ENCODE results near the gene OR52I1.

The OR52I1 gene, protein sequence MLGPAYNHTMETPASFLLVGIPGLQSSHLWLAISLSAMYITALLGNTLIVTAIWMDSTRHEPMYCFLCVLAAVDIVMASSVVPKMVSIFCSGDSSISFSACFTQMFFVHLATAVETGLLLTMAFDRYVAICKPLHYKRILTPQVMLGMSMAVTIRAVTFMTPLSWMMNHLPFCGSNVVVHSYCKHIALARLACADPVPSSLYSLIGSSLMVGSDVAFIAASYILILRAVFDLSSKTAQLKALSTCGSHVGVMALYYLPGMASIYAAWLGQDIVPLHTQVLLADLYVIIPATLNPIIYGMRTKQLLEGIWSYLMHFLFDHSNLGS

DNA sequence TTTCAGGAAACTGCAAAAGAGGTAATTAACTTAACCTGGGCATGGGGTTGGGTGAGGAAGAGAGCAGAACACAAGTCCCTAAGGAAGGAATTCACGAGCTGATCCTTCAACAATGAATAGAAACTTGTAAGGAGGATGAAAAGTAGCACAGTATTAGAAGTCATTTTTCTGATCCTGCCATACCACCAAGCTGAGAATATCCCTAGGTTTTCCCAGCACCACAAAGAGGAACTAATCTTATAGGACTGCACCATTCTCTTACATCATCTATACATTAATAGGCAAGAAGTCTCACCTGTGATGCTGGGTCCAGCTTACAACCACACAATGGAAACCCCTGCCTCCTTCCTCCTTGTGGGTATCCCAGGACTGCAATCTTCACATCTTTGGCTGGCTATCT is at the start of gene OR52I1:
TSS of gene OR52I1 (plus strand) at position 301 of the 400 bp plus-strand sequence. CDS start at position 301, 0 bp downstream.
- H3K27me3 ChIP-seq (ENCODE audit: control insufficient read depth in 1 of 2, insufficient read depth in 2 of 2, low read length in 2 of 2): no peaks in the 10 kb centered on the region
- H3K9ac ChIP-seq (ENCODE audit: low read depth in 1 of 2, low read length in 2 of 2): no peak within 1 kb of the TSS
- H3K4me1 ChIP-seq (ENCODE audit: control insufficient read depth in 1 of 2, insufficient read depth in 2 of 2, low read length in 2 of 2): no peaks in the 10 kb centered on the region
- no peaks in the 10 kb centered on the region for H3K9me3 ChIP-seq (ENCODE audit: control insufficient read depth in 1 of 2, low read length in 2 of 2)
- no peak within 1 kb of the TSS for H3K4me3 ChIP-seq (ENCODE audit: low read depth in 1 of 2, low read length in 2 of 2)
- peaks cover 4 to 13% of the 10 kb centered on the region in 2 donors for H3K36me3 ChIP-seq (ENCODE audit: control insufficient read depth in 1 of 2, insufficient read depth in 2 of 2, low read length in 2 of 2)
- H3K27ac ChIP-seq (ENCODE audit: low read depth, low read length): no peak within 1 kb of the TSS

DNA sequence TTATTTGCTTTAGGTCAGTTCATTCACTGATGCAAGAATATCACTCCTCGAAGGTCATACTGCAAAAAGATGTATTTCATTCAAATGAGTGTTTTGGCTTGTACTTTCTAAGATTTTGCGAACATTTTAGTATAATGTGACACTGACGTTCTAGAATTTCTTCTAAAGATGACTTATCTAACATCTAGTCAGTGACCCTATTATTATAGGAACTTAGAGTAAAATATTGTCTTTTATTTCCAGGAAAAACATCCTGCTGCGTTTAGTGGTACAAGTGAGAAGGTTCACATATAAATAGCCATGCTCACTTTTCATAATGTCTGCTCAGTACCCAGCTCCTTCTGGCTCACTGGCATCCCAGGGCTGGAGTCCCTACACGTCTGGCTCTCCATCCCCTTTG is 48.9 kb upstream of the OR52I1 start, which contains the start of gene OR52M1:
TSS of gene OR52M1 (plus strand) at position 301 of the 400 bp plus-strand sequence. CDS start at position 301, 0 bp downstream.
- H3K36me3 ChIP-seq (ENCODE audit: control insufficient read depth in 1 of 2, insufficient read depth in 2 of 2, low read length in 2 of 2): no peaks in the 10 kb centered on the region
- H3K9me3 ChIP-seq (ENCODE audit: control insufficient read depth in 1 of 2, low read length in 2 of 2): no peaks in the 10 kb centered on the region
- H3K4me1 ChIP-seq (ENCODE audit: control insufficient read depth in 1 of 2, insufficient read depth in 2 of 2, low read length in 2 of 2): peaks cover 4 to 17% of the 10 kb centered on the region in 2 donors
- H3K27me3 ChIP-seq (ENCODE audit: control insufficient read depth in 1 of 2, insufficient read depth in 2 of 2, low read length in 2 of 2): peaks cover 0 to 7% of the 10 kb centered on the region in 2 donors
- no peak within 1 kb of the TSS for H3K9ac ChIP-seq (ENCODE audit: low read depth in 1 of 2, low read length in 2 of 2)
- H3K27ac ChIP-seq (ENCODE audit: low read depth, low read length): no peak within 1 kb of the TSS
- no peak within 1 kb of the TSS for H3K4me3 ChIP-seq (ENCODE audit: low read depth in 1 of 2, low read length in 2 of 2)

DNA sequence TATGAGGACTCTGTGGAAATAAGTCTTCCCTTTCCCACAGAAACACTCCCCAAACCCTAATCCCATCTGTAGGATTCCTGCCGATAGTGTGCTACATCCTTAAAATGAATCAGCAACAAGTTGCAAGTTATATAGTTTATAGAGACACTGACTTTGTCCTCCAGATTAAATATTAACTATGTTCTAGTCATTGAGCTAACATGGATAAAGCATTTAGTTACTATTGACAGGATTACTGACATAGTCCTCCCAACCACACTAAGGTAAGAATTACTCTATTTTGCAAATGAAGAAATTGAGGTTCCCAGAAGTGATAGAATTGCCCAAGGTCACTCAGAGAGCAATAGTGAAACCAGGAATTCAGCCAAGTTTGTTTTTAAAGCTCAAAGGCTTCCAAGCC is 47.0 kb upstream of the OR52I1 start:
- Histone ChIP-seq H3K9ac (ENCODE audit: low read depth in 1 of 2, low read length in 2 of 2) (no peak overlapping the region), H3K4me3 (ENCODE audit: low read depth in 1 of 2, low read length in 2 of 2) (no peak overlapping the region), H3K4me1 (ENCODE audit: control insufficient read depth in 1 of 2, insufficient read depth in 2 of 2, low read length in 2 of 2) (peaks cover 4 to 17% of the 10 kb centered on the region in 2 donors), H3K27me3 (ENCODE audit: control insufficient read depth in 1 of 2, insufficient read depth in 2 of 2, low read length in 2 of 2) (no peaks in the 10 kb centered on the region), H3K36me3 (ENCODE audit: control insufficient read depth in 1 of 2, insufficient read depth in 2 of 2, low read length in 2 of 2) (no peaks in the 10 kb centered on the region), H3K9me3 (ENCODE audit: control insufficient read depth in 1 of 2, low read length in 2 of 2) (no peaks in the 10 kb centered on the region), H3K27ac (ENCODE audit: low read depth, low read length) (no peak overlapping the region)

DNA sequence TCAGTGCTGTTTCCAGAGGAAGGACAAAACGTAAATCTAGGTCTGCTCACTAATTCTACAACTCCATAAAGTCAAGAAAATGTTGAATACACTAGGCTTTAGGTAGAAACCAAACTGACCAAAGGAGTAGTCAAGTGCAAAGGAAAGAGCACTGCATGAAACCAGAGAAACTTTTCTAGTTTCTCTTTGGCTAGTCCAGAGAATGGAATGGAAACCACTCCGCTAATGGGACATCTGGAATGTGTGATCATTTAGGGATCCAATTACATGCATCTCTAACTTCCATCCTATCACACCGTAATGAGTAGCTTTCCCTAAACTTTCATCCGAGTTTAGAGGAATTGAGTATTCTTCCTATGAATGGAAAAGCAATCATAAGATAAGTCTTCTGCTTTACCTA is 46.4 kb upstream of the OR52I1 start:
- no peak overlapping the region for H3K9ac ChIP-seq (ENCODE audit: low read depth in 1 of 2, low read length in 2 of 2)
- H3K4me3 ChIP-seq (ENCODE audit: low read depth in 1 of 2, low read length in 2 of 2): no peak overlapping the region
- H3K9me3 ChIP-seq (ENCODE audit: control insufficient read depth in 1 of 2, low read length in 2 of 2): no peaks in the 10 kb centered on the region
- no peaks in the 10 kb centered on the region for H3K36me3 ChIP-seq (ENCODE audit: control insufficient read depth in 1 of 2, insufficient read depth in 2 of 2, low read length in 2 of 2)
- no peak overlapping the region for H3K27ac ChIP-seq (ENCODE audit: low read depth, low read length)
- peaks cover 4 to 17% of the 10 kb centered on the region in 2 donors for H3K4me1 ChIP-seq (ENCODE audit: control insufficient read depth in 1 of 2, insufficient read depth in 2 of 2, low read length in 2 of 2)
- no peaks in the 10 kb centered on the region for H3K27me3 ChIP-seq (ENCODE audit: control insufficient read depth in 1 of 2, insufficient read depth in 2 of 2, low read length in 2 of 2)

DNA sequence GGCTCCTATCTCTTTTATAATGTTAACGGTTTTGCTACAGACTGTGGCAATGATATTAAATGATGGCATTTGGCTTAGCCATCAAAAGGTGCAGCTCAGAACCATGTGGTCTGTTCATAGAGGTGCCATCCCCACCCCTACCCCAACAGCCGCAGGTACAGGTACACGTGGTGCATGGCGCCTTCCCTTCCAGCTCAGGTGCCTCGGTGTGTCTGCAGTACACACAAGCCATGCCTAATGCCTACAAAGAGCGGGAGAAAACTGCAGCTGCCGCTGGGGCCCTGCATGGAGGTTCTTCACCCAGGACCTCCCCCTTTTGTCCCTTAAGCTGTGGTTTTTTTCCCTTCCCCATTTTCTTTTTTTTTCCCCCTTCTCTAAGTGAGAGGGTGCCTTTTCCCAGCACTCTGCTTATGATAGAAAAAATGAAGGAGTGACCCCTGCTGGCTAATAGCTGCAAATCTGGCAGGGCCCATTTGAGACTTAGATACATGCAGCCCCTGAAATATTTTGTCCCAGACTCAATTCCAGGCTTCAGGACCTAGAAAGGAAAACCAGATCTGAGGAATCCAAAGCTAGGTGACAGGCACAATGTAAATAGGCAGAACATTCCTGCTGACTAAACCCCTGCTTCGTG is 42.4 kb upstream of the OR52I1 start:
- H3K4me3 ChIP-seq (ENCODE audit: low read depth in 1 of 2, low read length in 2 of 2): no peak overlapping the region
- no peak overlapping the region for H3K27ac ChIP-seq (ENCODE audit: low read depth, low read length)
- H3K27me3 ChIP-seq (ENCODE audit: control insufficient read depth in 1 of 2, insufficient read depth in 2 of 2, low read length in 2 of 2): peaks cover 0 to 4% of the 10 kb centered on the region in 2 donors
- no peaks in the 10 kb centered on the region for H3K36me3 ChIP-seq (ENCODE audit: control insufficient read depth in 1 of 2, insufficient read depth in 2 of 2, low read length in 2 of 2)
- no peaks in the 10 kb centered on the region for H3K9me3 ChIP-seq (ENCODE audit: control insufficient read depth in 1 of 2, low read length in 2 of 2)
- no peak overlapping the region for H3K9ac ChIP-seq (ENCODE audit: low read depth in 1 of 2, low read length in 2 of 2)
- peaks cover 4 to 17% of the 10 kb centered on the region in 2 donors for H3K4me1 ChIP-seq (ENCODE audit: control insufficient read depth in 1 of 2, insufficient read depth in 2 of 2, low read length in 2 of 2)

DNA sequence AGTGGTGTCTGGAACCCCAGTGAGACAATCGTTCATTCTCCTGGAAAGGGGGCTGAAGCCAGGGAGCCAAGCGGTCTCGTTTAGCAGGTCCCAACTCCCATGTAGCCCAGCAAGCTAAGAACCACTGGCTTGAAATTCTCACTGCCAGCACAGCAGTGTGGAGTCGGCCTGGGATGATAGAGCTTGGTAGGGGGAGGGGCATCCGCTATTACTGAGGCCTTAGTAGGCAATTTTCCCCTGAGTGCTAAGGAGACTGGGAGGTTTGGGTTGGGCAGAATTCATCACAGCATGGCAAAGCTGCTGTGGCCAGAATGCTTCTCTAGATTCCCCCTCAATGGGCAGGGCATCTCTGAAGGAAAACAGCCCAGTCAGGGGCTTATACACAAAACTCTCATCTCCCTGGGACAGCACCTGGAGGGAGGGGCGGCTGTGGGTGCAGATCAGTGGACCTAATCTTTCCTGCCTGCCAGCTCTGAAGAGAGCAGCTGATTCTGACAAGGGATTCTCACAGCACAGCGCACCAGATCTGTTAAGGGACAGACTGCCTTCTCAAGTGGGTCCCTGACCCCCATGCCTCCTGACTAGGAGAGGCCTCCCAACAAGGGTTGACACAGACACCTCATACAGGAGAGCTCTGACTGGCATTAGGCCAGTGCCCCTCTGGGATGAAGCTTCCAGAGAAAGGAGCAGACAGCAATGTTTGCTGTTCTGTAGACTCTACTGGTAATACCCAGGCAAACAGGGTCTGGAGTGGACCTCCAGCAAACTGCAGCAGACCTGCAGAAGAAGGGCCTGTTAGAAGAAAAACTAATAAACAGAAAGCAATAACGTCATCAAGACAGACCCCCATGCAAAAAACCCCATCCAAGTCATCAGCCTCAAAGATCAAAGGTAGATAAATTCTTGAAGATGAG is 34.1 kb upstream of the OR52I1 start:
- H3K9ac ChIP-seq (ENCODE audit: low read depth in 1 of 2, low read length in 2 of 2): no peak overlapping the region
- H3K9me3 ChIP-seq (ENCODE audit: control insufficient read depth in 1 of 2, low read length in 2 of 2): no peaks in the 10 kb centered on the region
- H3K27ac ChIP-seq (ENCODE audit: low read depth, low read length): no peak overlapping the region
- H3K27me3 ChIP-seq (ENCODE audit: control insufficient read depth in 1 of 2, insufficient read depth in 2 of 2, low read length in 2 of 2): peaks cover 0 to 3% of the 10 kb centered on the region in 2 donors
- H3K36me3 ChIP-seq (ENCODE audit: control insufficient read depth in 1 of 2, insufficient read depth in 2 of 2, low read length in 2 of 2): no peaks in the 10 kb centered on the region
- no peak overlapping the region for H3K4me3 ChIP-seq (ENCODE audit: low read depth in 1 of 2, low read length in 2 of 2)
- H3K4me1 ChIP-seq (ENCODE audit: control insufficient read depth in 1 of 2, insufficient read depth in 2 of 2, low read length in 2 of 2): peaks cover 0 to 10% of the 10 kb centered on the region in 2 donors

DNA sequence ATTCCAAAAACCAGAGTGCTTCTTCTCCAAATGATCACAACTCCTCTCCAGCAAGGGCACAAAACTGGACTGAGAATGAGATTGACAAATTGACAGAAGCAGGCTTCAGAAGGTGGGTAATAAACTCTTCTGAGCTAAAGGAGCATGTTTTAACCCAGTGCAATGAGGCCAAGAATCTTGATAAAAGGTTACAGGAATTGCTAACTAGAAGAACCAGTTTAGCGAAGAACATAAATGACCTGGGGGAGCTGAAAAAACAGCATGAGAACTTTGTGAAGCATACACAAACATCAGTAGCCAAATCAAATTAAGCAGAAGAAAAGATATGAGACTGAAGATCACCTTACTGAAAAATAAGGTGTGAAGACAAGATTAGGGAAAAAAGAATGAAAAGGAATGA is 33.4 kb upstream of the OR52I1 start:
- Histone ChIP-seq H3K27ac (ENCODE audit: low read depth, low read length) (no peak overlapping the region), H3K9me3 (ENCODE audit: control insufficient read depth in 1 of 2, low read length in 2 of 2) (no peaks in the 10 kb centered on the region), H3K4me1 (ENCODE audit: control insufficient read depth in 1 of 2, insufficient read depth in 2 of 2, low read length in 2 of 2) (peaks cover 0 to 10% of the 10 kb centered on the region in 2 donors), H3K27me3 (ENCODE audit: control insufficient read depth in 1 of 2, insufficient read depth in 2 of 2, low read length in 2 of 2) (no peaks in the 10 kb centered on the region), H3K9ac (ENCODE audit: low read depth in 1 of 2, low read length in 2 of 2) (no peak overlapping the region), H3K36me3 (ENCODE audit: control insufficient read depth in 1 of 2, insufficient read depth in 2 of 2, low read length in 2 of 2) (no peaks in the 10 kb centered on the region), H3K4me3 (ENCODE audit: low read depth in 1 of 2, low read length in 2 of 2) (no peak overlapping the region)

DNA sequence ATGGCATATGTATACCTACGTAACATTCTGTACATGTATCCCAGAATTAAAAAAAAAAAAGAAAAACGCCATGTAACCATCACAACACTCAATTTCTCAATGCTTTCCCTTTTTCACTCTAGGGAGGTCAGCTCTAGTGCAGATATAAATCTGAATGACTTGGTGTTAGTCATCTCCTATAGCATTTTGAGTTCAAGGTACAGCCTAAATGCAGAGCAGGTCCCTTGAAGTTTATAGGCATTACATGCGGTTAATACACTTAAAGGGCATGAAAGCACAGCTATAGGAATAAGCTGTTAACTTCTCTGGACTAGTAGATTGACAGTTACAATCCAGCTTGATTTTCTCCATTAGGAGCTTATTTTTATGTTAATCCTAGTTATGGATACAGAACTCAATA is 28.5 kb upstream of the OR52I1 start:
- Histone ChIP-seq H3K4me3 (ENCODE audit: low read depth in 1 of 2, low read length in 2 of 2) (no peak overlapping the region), H3K9ac (ENCODE audit: low read depth in 1 of 2, low read length in 2 of 2) (no peak overlapping the region), H3K27me3 (ENCODE audit: control insufficient read depth in 1 of 2, insufficient read depth in 2 of 2, low read length in 2 of 2) (no peaks in the 10 kb centered on the region), H3K9me3 (ENCODE audit: control insufficient read depth in 1 of 2, low read length in 2 of 2) (no peaks in the 10 kb centered on the region), H3K4me1 (ENCODE audit: control insufficient read depth in 1 of 2, insufficient read depth in 2 of 2, low read length in 2 of 2) (peaks cover 0 to 2% of the 10 kb centered on the region in 2 donors), H3K27ac (ENCODE audit: low read depth, low read length) (no peak overlapping the region), H3K36me3 (ENCODE audit: control insufficient read depth in 1 of 2, insufficient read depth in 2 of 2, low read length in 2 of 2) (no peaks in the 10 kb centered on the region)

DNA sequence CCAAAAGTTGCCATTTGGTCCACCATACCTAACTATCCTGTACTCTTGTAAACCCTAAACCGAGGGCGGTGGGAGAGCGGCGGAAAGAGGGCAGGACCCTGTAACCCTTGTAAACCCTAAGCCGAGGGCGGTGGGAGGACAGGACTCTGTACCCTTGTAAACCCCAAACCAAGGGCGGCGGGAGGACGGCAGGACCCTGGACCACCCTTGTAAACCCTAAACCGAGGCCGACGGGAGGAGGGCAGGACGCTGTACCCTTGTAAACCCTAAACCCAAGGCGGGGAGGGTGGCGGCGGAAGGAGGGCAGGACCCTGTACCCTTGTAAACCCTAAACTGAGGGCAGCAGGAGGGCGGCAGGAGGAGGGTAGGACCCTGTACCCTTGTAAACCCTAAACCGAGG is 24.8 kb upstream of the OR52I1 start:
- Histone ChIP-seq H3K27ac (ENCODE audit: low read depth, low read length) (no peak overlapping the region), H3K27me3 (ENCODE audit: control insufficient read depth in 1 of 2, insufficient read depth in 2 of 2, low read length in 2 of 2) (no peaks in the 10 kb centered on the region), H3K4me3 (ENCODE audit: low read depth in 1 of 2, low read length in 2 of 2) (no peak overlapping the region), H3K9ac (ENCODE audit: low read depth in 1 of 2, low read length in 2 of 2) (no peak overlapping the region), H3K9me3 (ENCODE audit: control insufficient read depth in 1 of 2, low read length in 2 of 2) (no peaks in the 10 kb centered on the region), H3K4me1 (ENCODE audit: control insufficient read depth in 1 of 2, insufficient read depth in 2 of 2, low read length in 2 of 2) (no peaks in the 10 kb centered on the region), H3K36me3 (ENCODE audit: control insufficient read depth in 1 of 2, insufficient read depth in 2 of 2, low read length in 2 of 2) (no peaks in the 10 kb centered on the region)

DNA sequence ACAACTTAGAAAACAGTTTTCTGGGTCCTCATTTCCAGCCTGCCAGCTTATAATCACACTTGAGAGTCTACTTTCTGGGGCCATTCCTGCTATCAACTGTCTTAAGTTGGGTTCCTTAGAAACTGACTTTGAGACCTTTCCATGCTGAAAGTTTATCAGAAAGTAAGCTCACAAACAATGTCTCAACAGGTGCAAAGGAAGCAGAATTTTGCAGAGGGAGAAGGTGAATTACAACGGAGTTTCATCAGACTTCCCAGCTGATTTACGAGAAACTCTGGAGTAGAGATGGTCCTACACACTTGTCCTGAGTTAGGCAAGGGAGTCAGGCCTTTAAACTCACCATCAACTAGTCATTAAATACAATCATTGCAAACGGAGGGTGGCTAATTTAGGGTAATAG is 17.0 kb upstream of the OR52I1 start:
- Histone ChIP-seq H3K27ac (ENCODE audit: low read depth, low read length) (no peak overlapping the region), H3K9ac (ENCODE audit: low read depth in 1 of 2, low read length in 2 of 2) (no peak overlapping the region), H3K4me1 (ENCODE audit: control insufficient read depth in 1 of 2, insufficient read depth in 2 of 2, low read length in 2 of 2) (peaks cover 0 to 6% of the 10 kb centered on the region in 2 donors), H3K27me3 (ENCODE audit: control insufficient read depth in 1 of 2, insufficient read depth in 2 of 2, low read length in 2 of 2) (no peaks in the 10 kb centered on the region), H3K9me3 (ENCODE audit: control insufficient read depth in 1 of 2, low read length in 2 of 2) (no peaks in the 10 kb centered on the region), H3K36me3 (ENCODE audit: control insufficient read depth in 1 of 2, insufficient read depth in 2 of 2, low read length in 2 of 2) (no peaks in the 10 kb centered on the region), H3K4me3 (ENCODE audit: low read depth in 1 of 2, low read length in 2 of 2) (no peak overlapping the region)

Measured in duodenal mucosa (tissue), 2 donors.